DND-41 (cell line): Measurements from ENCODE around the gene PSTPIP1.

ENCODE experiments used
- CTCF ChIP-seq: IDR thresholded peaks from 2 replicates; pipeline ENCODE4 v1.5.1; 2012; ENCODE audit warnings: borderline replicate concordance, low read length, moderate library complexity, mild to moderate bottlenecking; ENCODE audit not compliant: poor library complexity, severe bottlenecking; ENCODE audit errors: extremely low read depth
- EZH2 ChIP-seq: IDR thresholded peaks from 3 replicates; pipeline ENCODE4 v1.6.1; 2012; ENCODE audit warnings: borderline replicate concordance, low read depth, mild to moderate bottlenecking, moderate library complexity, low read length, inconsistent platforms; ENCODE audit not compliant: severe bottlenecking

GRCh38 chr15:77057685-77058084, 62.8 kb downstream of the PSTPIP1 start:
- TF ChIP-seq CTCF: no peak
- no peak for TF ChIP-seq EZH2
